Fibroblast of lung (primary cell): Measurements from ENCODE around the gene CHAMP1. TPM values are rescaled to one million over a fixed set of nuclear protein-coding genes. Genes with fewer than 3 reads are reported as not detected.
"Not testable (repeated sequence)": the region's sequence is repeated elsewhere in the genome, so short reads cannot be mapped to it uniquely, and the experiment has no call there.

Source experiments
- DNase-seq, 2 donors: peaks; one replicate each; pipeline versions ENCODE4 v3.0.0 to v3.0.0-alpha.2; 2010; ENCODE audit warnings: low read depth in 2 of 2
- H2AFZ ChIP-seq: 2 replicates; pipeline ENCODE4 v1.5.1; 2012; ENCODE audit warnings: low read length, control low read depth, inconsistent platforms
- H3K27ac ChIP-seq: 2 replicates; pipeline ENCODE4 v1.5.1; 2011; ENCODE audit warnings: low read length, control low read depth; ENCODE audit not compliant: insufficient read depth
- H3K27me3 ChIP-seq: 2 replicates; pipeline ENCODE4 v1.5.1; 2011; ENCODE audit warnings: mild to moderate bottlenecking, low read length; ENCODE audit not compliant: control insufficient read depth, insufficient read depth
- H3K36me3 ChIP-seq: 2 replicates; pipeline ENCODE4 v1.5.1; 2011; ENCODE audit warnings: low read length; ENCODE audit not compliant: control insufficient read depth, insufficient read depth
- H3K4me1 ChIP-seq: 2 replicates; pipeline ENCODE4 v1.5.1; 2011; ENCODE audit warnings: low read length; ENCODE audit not compliant: control insufficient read depth, insufficient read depth; ENCODE audit errors: extremely low read depth
- H3K4me2 ChIP-seq: 2 replicates; pipeline ENCODE4 v1.5.1; 2011; ENCODE audit warnings: low read length, control low read depth; ENCODE audit not compliant: insufficient read depth; ENCODE audit errors: extremely low read depth
- H3K4me3 ChIP-seq, 4 experiments: fragments of 200-600 bp in 1 of 4; sonication (generic) in 1 of 4; replicated peaks in 1 of 4; 2 replicates each; pipeline ENCODE4 v1.5.1; 2011 to 2016; ENCODE audit warnings: low read length in 4 of 4, low read depth in 3 of 4, mild to moderate bottlenecking in 3 of 4, control low read depth in 2 of 4, inconsistent platforms in 1 of 4, mixed read lengths in 1 of 4; ENCODE audit not compliant: insufficient read depth in 1 of 4; ENCODE audit errors: control extremely low read depth in 1 of 4
- H3K79me2 ChIP-seq: 2 replicates; pipeline ENCODE4 v1.5.1; 2012; ENCODE audit warnings: mild to moderate bottlenecking, low read length, inconsistent platforms; ENCODE audit not compliant: control insufficient read depth, insufficient read depth
- H3K9ac ChIP-seq: 2 replicates; pipeline ENCODE4 v1.5.1; 2011; ENCODE audit warnings: mild to moderate bottlenecking, low read length, control low read depth; ENCODE audit not compliant: insufficient read depth
- H3K9me3 ChIP-seq: 2 replicates; pipeline ENCODE4 v1.5.1; 2012; ENCODE audit warnings: low read depth, low read length; ENCODE audit not compliant: control insufficient read depth, insufficient read depth
- H4K20me1 ChIP-seq: 2 replicates; pipeline ENCODE4 v1.5.1; 2011; ENCODE audit warnings: low read length; ENCODE audit not compliant: control insufficient read depth, insufficient read depth; ENCODE audit errors: extremely low read depth
- CTCF ChIP-seq, 2 donors: IDR thresholded peaks in 1 of 2; conservative IDR thresholded peaks in 1 of 2; 1 replicate in 1 of 2; 2 replicates in 1 of 2; pipeline ENCODE4 v1.5.1; 2011 to 2012; ENCODE audit warnings: low read length in 2 of 2, control low read depth in 1 of 2, inconsistent platforms in 1 of 2, low read depth in 1 of 2, mild to moderate bottlenecking in 1 of 2
- EZH2 ChIP-seq: IDR thresholded peaks from 2 replicates; pipeline ENCODE4 v1.5.1; 2012; ENCODE audit warnings: low read length, control low read depth, mild to moderate bottlenecking; ENCODE audit errors: missing control alignments
- polyA plus RNA-seq, 2 donors: library from polyadenylated mRNA; depleted of rRNA in 1 of 2; stranded (reverse) in 1 of 2; unstranded in 1 of 2; fragments of >200 nt; gene quantifications; 2 replicates each; pipeline ENCODE4 v1.2.1, GENCODE V29; 2011 to 2012; ENCODE audit warnings: missing spikeins in 1 of 2
- total RNA-seq: library from RNA; depleted of rRNA; stranded (reverse); fragments of >200 nt; gene quantifications from 2 replicates; pipeline ENCODE4 v1.2.1, GENCODE V29; 2014

CHAMP1 gene
- total and polyA plus RNA-seq, 2 donors (not counting 1 experiment from before 2014, with no cell fraction given), result 14.5 to 35.2 TPM

GRCh38 chr13:114338959-114339358 is 24.7 kb downstream of the CHAMP1 start:
- H3K9ac ChIP-seq, result no peak overlapping the region
- no peak overlapping the region for H3K27ac ChIP-seq
- H4K20me1 ChIP-seq, result no peaks in the 10 kb centered on the region
- H2AFZ ChIP-seq, result no peak overlapping the region
- H3K79me2 ChIP-seq, result no peaks in the 10 kb centered on the region
- TF ChIP-seq EZH2 (no peak), CTCF (conservative IDR thresholded peaks at IDR 0.05 in 1 of 2, IDR thresholded peaks at IDR 0.05 in 1 of 2; ENCODE audit: low read depth in 1 of 2, low read length in 2 of 2) (no peak)
- no peak overlapping the region for H3K4me3 ChIP-seq
- DNase-seq, result no peak
- no peaks in the 10 kb centered on the region for H3K27me3 ChIP-seq
- H3K4me2 ChIP-seq, result no peak overlapping the region
- no peaks in the 10 kb centered on the region for H3K9me3 ChIP-seq
- H3K36me3 ChIP-seq, result no peaks in the 10 kb centered on the region
- no peaks in the 10 kb centered on the region for H3K4me1 ChIP-seq

DNA sequence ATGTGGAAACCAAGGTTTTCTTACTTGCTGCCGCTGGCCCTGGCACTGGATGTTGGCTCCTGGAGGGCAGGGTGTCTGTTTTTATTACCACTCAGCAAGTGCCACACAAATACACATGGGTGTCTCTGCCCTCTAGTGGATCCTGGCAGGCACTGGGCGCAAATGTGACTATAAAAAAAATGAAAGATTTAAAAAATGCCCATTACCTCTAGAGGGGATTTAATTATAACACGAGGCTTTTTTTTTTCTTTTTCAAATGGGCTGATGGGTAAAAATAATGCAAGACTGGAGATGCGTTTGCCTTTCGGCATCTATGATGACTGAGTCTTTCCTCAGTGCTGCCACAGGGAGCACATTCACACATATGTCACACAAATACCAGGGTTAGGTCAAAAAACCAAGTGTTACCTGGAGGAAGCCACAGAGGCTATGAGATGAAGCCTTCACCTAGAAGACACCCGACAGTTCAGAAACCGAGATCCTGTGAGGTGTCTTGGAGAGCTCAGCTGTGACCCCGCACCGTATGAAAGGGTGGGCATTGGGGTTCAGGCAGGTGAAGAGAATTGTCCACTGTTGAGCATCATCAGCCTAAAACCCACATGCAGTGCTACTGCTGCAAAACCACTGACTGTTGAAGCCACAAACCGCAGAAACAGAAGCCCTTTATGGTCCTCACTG is 25.7 kb downstream of the CHAMP1 start:
- no peaks in the 10 kb centered on the region for H3K9me3 ChIP-seq
- H3K9ac ChIP-seq, result no peak overlapping the region
- H2AFZ ChIP-seq, result no peak overlapping the region
- no peak overlapping the region for H3K4me2 ChIP-seq
- H3K79me2 ChIP-seq, result no peaks in the 10 kb centered on the region
- H3K27ac ChIP-seq, result no peak overlapping the region
- H3K4me1 ChIP-seq, result no peaks in the 10 kb centered on the region
- DNase-seq, result peak; percentile 26 to 52
- no peak overlapping the region for H3K4me3 ChIP-seq
- no peaks in the 10 kb centered on the region for H4K20me1 ChIP-seq
- TF ChIP-seq EZH2 (no peak), CTCF (conservative IDR thresholded peaks at IDR 0.05 in 1 of 2, IDR thresholded peaks at IDR 0.05 in 1 of 2; ENCODE audit: low read depth in 1 of 2, low read length in 2 of 2) (peak; percentile 74 to 82)
- no peaks in the 10 kb centered on the region for H3K36me3 ChIP-seq
- no peaks in the 10 kb centered on the region for H3K27me3 ChIP-seq

DNA sequence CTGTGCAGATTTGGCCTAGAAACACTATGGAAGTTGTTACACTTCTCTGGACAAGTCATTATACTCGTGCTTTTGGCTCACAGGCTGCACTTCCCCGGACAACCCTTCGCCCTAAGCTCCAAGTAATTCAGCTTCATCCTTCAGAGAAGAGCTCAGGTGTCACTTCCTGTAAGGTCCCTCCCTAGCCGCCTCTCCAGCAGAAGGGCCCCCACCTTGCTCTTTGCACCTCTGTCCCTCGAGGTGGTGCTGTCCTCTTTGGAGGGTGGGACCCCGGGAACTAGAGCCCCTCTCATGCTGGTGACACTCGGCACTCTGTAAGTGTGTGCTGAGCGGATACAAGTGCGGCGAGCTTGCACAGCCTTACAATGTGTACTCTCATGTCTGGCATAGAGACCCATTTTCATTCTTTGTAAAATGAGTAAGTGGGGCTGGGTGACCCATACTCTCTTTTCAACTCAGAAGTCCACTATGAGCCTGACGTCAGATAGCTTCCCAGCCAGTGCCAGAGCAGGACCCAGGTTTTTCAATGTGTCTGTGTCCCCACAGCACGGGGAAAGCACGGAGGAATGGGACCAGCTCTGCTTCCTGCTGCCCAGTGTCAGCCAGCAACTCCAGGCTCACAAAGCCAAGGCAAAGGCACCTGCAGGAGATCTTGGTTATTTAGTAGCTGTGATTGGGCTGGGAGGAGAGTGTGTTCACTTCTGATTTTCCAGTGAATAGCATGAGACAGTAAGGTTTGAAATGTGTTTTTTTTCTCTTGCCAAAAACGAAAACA is 26.9 kb downstream of the CHAMP1 start:
- no peak overlapping the region for H3K4me3 ChIP-seq
- no peak for TF ChIP-seq EZH2
- no peak for TF ChIP-seq CTCF (conservative IDR thresholded peaks at IDR 0.05 in 1 of 2, IDR thresholded peaks at IDR 0.05 in 1 of 2; ENCODE audit: low read depth in 1 of 2, low read length in 2 of 2)
- H2AFZ ChIP-seq, result no peak overlapping the region
- peaks cover 2% of the 10 kb centered on the region for H3K27me3 ChIP-seq
- no peak overlapping the region for H3K4me2 ChIP-seq
- no peaks in the 10 kb centered on the region for H3K4me1 ChIP-seq
- DNase-seq, result no peak
- no peak overlapping the region for H3K9ac ChIP-seq
- no peaks in the 10 kb centered on the region for H3K36me3 ChIP-seq
- H3K27ac ChIP-seq, result no peak overlapping the region
- H3K79me2 ChIP-seq, result no peaks in the 10 kb centered on the region
- H4K20me1 ChIP-seq, result no peaks in the 10 kb centered on the region
- no peaks in the 10 kb centered on the region for H3K9me3 ChIP-seq

- not testable (repeated sequence) for H2AFZ ChIP-seq, H3K9me3 ChIP-seq, H3K4me3 ChIP-seq, DNase-seq, H4K20me1 ChIP-seq, H3K4me2 ChIP-seq, H3K27ac ChIP-seq, H3K79me2 ChIP-seq, H3K4me1 ChIP-seq, H3K36me3 ChIP-seq, H3K9ac ChIP-seq
- peaks cover 11% of the 10 kb centered on the region for H3K27me3 ChIP-seq
Measured at GRCh38 chr13:114347256-114347655, 33.0 kb downstream of the CHAMP1 start.
